ENCODE measurements around the gene BCR. TPM values are rescaled to one million over a fixed set of nuclear protein-coding genes. Genes with fewer than 3 reads are reported as not detected.

Gene BCR
- 65.6 and 76.4 TPM in 2 replicates for total RNA-seq

DNA sequence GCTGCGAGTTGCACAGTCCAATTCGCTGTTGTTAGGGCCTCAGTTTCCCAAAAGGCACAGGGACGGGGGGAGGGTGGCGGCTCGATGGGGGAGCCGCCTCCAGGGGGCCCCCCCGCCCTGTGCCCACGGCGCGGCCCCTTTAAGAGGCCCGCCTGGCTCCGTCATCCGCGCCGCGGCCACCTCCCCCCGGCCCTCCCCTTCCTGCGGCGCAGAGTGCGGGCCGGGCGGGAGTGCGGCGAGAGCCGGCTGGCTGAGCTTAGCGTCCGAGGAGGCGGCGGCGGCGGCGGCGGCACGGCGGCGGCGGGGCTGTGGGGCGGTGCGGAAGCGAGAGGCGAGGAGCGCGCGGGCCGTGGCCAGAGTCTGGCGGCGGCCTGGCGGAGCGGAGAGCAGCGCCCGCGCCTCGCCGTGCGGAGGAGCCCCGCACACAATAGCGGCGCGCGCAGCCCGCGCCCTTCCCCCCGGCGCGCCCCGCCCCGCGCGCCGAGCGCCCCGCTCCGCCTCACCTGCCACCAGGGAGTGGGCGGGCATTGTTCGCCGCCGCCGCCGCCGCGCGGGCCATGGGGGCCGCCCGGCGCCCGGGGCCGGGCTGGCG lies at the start of gene BCR:
Gene BCR (plus strand): TSS at position 209 of the 592 bp plus-strand sequence. CDS start 452 bp downstream, outside the sequence.

DNA sequence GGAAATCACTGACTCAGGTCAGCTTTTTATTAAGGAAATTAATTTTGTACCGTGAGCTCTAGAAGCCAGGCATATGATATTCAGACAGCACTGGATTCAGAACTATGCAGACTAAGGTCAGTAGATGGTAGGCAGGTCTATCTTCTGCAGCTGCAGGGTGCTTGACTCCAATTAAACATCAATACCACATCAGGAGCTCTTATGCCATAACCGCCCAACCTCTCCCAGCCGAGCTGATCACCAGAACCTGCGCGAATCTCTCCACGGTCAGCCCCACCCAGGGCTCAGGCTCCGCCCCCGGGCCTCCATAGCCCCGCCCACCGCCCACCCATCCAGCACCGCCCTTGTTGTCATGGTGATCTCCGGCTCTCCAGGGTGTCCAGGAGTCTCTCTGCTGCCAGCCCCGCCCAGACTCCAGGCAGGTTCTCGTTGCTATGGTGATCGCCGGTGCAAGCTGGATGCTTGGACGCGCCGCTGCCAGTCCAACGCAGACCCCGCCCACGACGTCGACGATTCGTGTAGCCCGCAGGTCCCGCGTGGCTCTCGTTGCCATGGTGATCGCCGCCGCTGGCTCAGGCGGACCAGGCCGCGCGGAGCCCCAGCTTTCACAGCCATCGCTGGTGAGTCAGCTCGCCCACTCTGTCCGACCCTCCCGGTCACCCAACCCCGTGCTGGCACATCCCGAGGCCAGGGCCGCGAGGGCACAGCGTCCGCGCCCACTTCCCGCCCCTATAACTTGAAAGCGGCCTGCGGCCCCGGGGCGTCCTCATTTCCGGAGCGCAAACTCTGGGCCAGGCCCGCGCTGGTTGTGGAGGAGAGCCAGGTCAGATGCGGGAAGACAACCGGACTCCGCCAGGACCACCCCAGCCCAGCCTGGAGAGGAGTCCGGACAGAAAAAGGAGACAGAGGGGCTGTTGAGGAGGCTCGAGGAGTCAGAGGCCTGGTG lies 35.1 kb upstream of the BCR start, which contains the start of gene RAB36:
Gene RAB36 (plus strand): TSS at position 546 of the 946 bp plus-strand sequence. CDS start 1,140 bp downstream, outside the sequence.

Other genes starting within 250 kb of the BCR start
- gene GNAZ, start 110.0 kb upstream of the BCR start, total RNA-seq: 1.8 and 2.8 TPM in 2 replicates
- 0.25 and 0.26 TPM in 2 replicates for gene RSPH14, start 38.5 kb upstream of the BCR start, total RNA-seq
- gene RAB36, start 35.0 kb upstream of the BCR start, total RNA-seq: 3.4 and 3.8 TPM in 2 replicates

All from aortic smooth muscle cell (primary cell).